Measurements from ENCODE around the gene RFTN1. TPM values are rescaled to one million over a fixed set of nuclear protein-coding genes. Genes with fewer than 3 reads are reported as not detected.

RFTN1 gene
- total and polyA plus RNA-seq, 12 donors = 8.3 to 35.7 (median 17.4) TPM

DNA sequence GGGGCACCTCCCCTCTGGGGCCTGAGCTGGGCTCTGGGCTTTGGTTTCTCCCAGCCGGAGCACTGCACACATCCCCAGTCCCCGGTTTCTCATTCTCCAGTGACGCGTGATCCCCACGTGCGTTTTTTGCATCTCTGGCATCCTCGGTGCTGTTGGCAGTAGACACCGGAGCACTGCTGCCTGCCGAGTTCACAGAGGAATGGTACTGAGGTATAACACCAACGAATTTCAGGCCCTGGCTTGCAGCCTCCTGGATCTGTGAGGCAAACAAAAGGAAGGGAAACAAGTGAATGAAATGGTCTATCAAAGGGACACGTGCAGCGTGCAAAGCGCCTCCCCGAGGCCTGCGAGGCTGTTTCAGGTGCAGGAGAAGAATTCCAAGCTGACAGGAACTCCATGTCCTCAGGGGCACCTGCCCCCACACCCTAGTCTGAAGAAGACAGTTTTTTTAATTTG lies 135.6 kb downstream of the RFTN1 start:
- DNase-seq = no peak
- Histone ChIP-seq H3K9me3 (replicated peaks in 1 of 3) (no peaks in the 10 kb centered on the region), H3K36me3 (replicated peaks in 1 of 2) (peaks cover 0 to 11% of the 10 kb centered on the region in 2 donors), H3K4me3 (no peak overlapping the region), H3K27me3 (no peaks in the 10 kb centered on the region), H3K27ac (no peak overlapping the region), H3K4me1 (replicated peaks in 1 of 2) (no peaks in the 10 kb centered on the region)
- intact Hi-C loops (cut with DNase I) = no loop called here
- TF ChIP-seq, protein P1, sequence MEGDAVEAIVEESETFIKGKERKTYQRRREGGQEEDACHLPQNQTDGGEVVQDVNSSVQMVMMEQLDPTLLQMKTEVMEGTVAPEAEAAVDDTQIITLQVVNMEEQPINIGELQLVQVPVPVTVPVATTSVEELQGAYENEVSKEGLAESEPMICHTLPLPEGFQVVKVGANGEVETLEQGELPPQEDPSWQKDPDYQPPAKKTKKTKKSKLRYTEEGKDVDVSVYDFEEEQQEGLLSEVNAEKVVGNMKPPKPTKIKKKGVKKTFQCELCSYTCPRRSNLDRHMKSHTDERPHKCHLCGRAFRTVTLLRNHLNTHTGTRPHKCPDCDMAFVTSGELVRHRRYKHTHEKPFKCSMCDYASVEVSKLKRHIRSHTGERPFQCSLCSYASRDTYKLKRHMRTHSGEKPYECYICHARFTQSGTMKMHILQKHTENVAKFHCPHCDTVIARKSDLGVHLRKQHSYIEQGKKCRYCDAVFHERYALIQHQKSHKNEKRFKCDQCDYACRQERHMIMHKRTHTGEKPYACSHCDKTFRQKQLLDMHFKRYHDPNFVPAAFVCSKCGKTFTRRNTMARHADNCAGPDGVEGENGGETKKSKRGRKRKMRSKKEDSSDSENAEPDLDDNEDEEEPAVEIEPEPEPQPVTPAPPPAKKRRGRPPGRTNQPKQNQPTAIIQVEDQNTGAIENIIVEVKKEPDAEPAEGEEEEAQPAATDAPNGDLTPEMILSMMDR (IDR thresholded peaks at IDR 0.05) = no peak
- TF ChIP-seq POLR2A (IDR thresholded peaks at IDR 0.05) = no peak
- WGBS, 4 donors = 82 to 89% (median 84%) methylated on average over 15 of the region's 15 CpGs

DNA sequence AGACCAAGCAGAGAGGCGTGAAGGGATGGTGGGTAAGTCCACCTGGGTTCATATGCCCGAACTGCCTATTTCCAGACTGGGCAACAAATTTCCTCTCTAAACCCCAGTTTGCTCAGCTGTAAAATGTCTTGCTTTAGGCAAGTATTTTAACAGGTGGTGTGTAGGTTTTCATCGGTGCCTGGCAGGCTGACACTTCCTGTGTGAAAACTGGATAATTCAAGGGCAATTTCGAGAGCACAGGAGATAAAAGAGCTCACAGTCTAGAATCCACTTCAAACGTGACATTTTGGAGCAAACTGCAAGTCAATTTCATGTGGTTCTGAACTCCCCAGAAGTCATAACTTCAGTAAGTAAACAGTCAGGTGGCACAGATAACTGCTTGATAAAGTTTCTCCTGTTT lies 136.3 kb downstream of the RFTN1 start:
- WGBS, 4 donors = 63 to 65% (median 65%) methylated on average over 5 of the region's 5 CpGs
- no peaks in the 10 kb centered on the region for H3K27me3 ChIP-seq
- no peak for DNase-seq
- H3K4me3 ChIP-seq = no peak overlapping the region
- H3K9me3 ChIP-seq (replicated peaks in 1 of 3) = no peaks in the 10 kb centered on the region
- no peak overlapping the region for H3K27ac ChIP-seq
- no peak for TF ChIP-seq POLR2A (IDR thresholded peaks at IDR 0.05)
- TF ChIP-seq, protein P1 (IDR thresholded peaks at IDR 0.05) = no peak
- H3K4me1 ChIP-seq (replicated peaks in 1 of 2) = no peaks in the 10 kb centered on the region
- H3K36me3 ChIP-seq (replicated peaks in 1 of 2) = peaks cover 0 to 11% of the 10 kb centered on the region in 2 donors
- intact Hi-C loops (cut with DNase I) = no loop called here

DNA sequence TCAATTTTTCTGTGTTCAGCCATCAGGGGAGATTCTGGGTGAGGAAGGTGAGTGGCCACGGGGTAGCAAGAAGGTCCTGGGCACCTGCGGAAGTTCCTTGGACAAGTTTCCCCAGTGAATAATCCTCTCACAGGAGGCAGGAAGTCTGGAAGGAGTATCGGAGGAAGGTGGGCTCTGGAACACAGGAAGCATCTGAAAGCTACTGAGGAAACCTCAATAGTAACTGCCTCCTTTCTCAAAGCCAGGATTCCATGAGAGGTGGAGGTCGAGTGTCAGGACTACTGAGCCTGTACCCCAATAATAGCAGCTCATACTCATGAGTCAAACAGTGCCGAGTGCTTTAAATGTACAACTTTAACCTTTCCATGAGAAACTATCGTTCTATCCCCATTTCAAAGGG lies 137.6 kb downstream of the RFTN1 start:
- WGBS, 4 donors = 68 to 75% (median 71%) methylated on average over 6 of the region's 6 CpGs
- intact Hi-C loops (cut with DNase I) = no loop called here
- DNase-seq = no peak

DNA sequence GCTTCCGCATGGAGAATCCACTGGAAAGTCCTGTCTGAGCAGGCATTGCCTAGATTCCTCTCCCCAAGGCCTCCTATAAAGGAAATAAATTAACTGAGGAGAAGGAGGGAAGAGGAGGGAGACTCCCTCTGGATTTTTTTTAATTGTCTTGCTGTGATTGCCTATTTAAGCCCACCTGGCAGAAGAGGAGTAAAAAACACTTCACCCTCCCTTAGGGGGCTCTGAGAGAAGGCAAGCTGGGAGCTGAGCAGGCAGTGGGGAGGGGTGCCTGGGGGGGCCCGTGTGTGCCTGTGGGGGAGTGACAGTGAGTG lies 138.6 kb downstream of the RFTN1 start:
- Histone ChIP-seq H3K9me3 (replicated peaks in 1 of 3) (no peaks in the 10 kb centered on the region), H3K27ac (no peak overlapping the region), H3K4me1 (replicated peaks in 1 of 2) (peaks cover 0 to 10% of the 10 kb centered on the region in 2 donors), H3K36me3 (replicated peaks in 1 of 2) (peaks cover 0 to 11% of the 10 kb centered on the region in 2 donors), H3K27me3 (no peaks in the 10 kb centered on the region), H3K4me3 (no peak overlapping the region)
- DNase-seq = no peak
- TF ChIP-seq POLR2A (IDR thresholded peaks at IDR 0.05) = no peak
- TF ChIP-seq, protein P1 (IDR thresholded peaks at IDR 0.05) = no peak
- intact Hi-C loops (cut with DNase I) = no loop called here
- WGBS, 4 donors = 58 to 80% (median 59%) methylated on average over 2 of the region's 2 CpGs

More for the DNA sequence above, 137.6 kb downstream of the RFTN1 start:
- Histone ChIP-seq H3K36me3 (replicated peaks in 1 of 2) (peaks cover 0 to 11% of the 10 kb centered on the region in 2 donors), H3K9me3 (replicated peaks in 1 of 3) (no peaks in the 10 kb centered on the region), H3K27me3 (no peaks in the 10 kb centered on the region), H3K4me1 (replicated peaks in 1 of 2) (peaks cover 0 to 10% of the 10 kb centered on the region in 2 donors), H3K4me3 (no peak overlapping the region), H3K27ac (no peak overlapping the region)
- TF ChIP-seq POLR2A (IDR thresholded peaks at IDR 0.05) = no peak
- TF ChIP-seq, protein P1 (IDR thresholded peaks at IDR 0.05) = no peak
